PC-3 (cell line): ENCODE data around the gene VASP. TPM values are rescaled to one million over a fixed set of nuclear protein-coding genes. Genes with fewer than 3 reads are reported as not detected.
A peak's percentile ranks its signal among the peaks of the same experiment; 100 is the strongest.

Experiments
- ATAC-seq: fragments of 200-7000 bp; cut with Tn5 transposase; 2 replicates; pipeline ENCODE4 v1.9.1; 2020; ENCODE audit warnings: mild to moderate bottlenecking, moderate library complexity
- BruUV-seq: library from RNA; stranded (reverse); fragments of 400-500 nt; replicated peaks from 2 replicates; lab custom pipeline; 2021; lab: Mats Ljungman, UMichigan
- CTCF ChIA-PET: fragments of 300-600 bp; sonication (Branson Sonifier 250); formaldehyde crosslinking; loops from one replicate; lab custom pipeline; 2022; ENCODE audit warnings: antibody characterized with exemption; lab: Charles Lee
- POLR2A ChIA-PET: fragments of 300-600 bp; sonication (Branson Sonifier 250); formaldehyde crosslinking; loops from one replicate; lab custom pipeline; 2022; ENCODE audit warnings: antibody characterized with exemption; ENCODE audit not compliant: unreplicated experiment; lab: Charles Lee
- DNase-seq: peaks from one replicate; pipeline ENCODE4 v3.0.0-alpha.2; 2015
- H2AFZ ChIP-seq: fragments of 300-600 bp; sonication (generic); 2 replicates; pipeline ENCODE4 v1.6.0; 2016; ENCODE audit warnings: antibody characterized with exemption, low read length
- H3F3A ChIP-seq: fragments of 300-600 bp; sonication (generic); one replicate; pipeline ENCODE4 v1.6.0; 2017; ENCODE audit warnings: antibody characterized with exemption, low read length, control low read depth, mild to moderate bottlenecking; ENCODE audit not compliant: unreplicated experiment
- H3K27ac ChIP-seq: fragments of 300-600 bp; sonication (generic); 2 replicates; pipeline ENCODE4 v1.5.1; 2016; ENCODE audit warnings: mild to moderate bottlenecking, low read length
- H3K27me3 ChIP-seq: fragments of 300-600 bp; sonication (generic); 2 replicates; pipeline ENCODE4 v1.6.1; 2016; ENCODE audit warnings: low read length, mixed read lengths
- H3K36me3 ChIP-seq: fragments of 300-600 bp; sonication (generic); 2 replicates; pipeline ENCODE4 v1.6.1; 2016; ENCODE audit warnings: low read depth, mixed run types, low read length, mixed read lengths
- H3K4me1 ChIP-seq: fragments of 300-600 bp; sonication (generic); 2 replicates; pipeline ENCODE4 v1.5.1; 2016; ENCODE audit warnings: low read length; ENCODE audit not compliant: insufficient read depth
- H3K4me2 ChIP-seq: fragments of 300-600 bp; sonication (generic); 2 replicates; pipeline ENCODE4 v1.6.0; 2016; ENCODE audit warnings: low read length
- H3K4me3 ChIP-seq: fragments of 300-600 bp; sonication (generic); 2 replicates; pipeline ENCODE4 v1.5.1; 2016; ENCODE audit warnings: mild to moderate bottlenecking, low read length, mixed read lengths
- H3K79me2 ChIP-seq: fragments of 300-600 bp; sonication (generic); 2 replicates; pipeline ENCODE4 v1.6.1; 2017; ENCODE audit warnings: low read length, mixed read lengths
- H3K9ac ChIP-seq: fragments of 300-600 bp; sonication (generic); 2 replicates; pipeline ENCODE4 v1.6.0; 2016; ENCODE audit warnings: mild to moderate bottlenecking, low read length
- H3K9me2 ChIP-seq: fragments of 300-600 bp; sonication (generic); replicated peaks from 2 replicates; pipeline ENCODE4 v1.6.1; 2016; ENCODE audit warnings: mixed run types, low read length, mixed read lengths
- H3K9me3 ChIP-seq: fragments of 300-600 bp; sonication (generic); 2 replicates; pipeline ENCODE4 v1.6.1; 2016; ENCODE audit warnings: low read length, mixed read lengths
- H4K20me1 ChIP-seq: fragments of 300-600 bp; sonication (generic); 2 replicates; pipeline ENCODE4 v1.6.1; 2016; ENCODE audit warnings: low read length, mixed read lengths
- EZH2 ChIP-seq: fragments of 300-600 bp; sonication (generic); IDR thresholded peaks from one replicate; pipeline ENCODE4 v1.6.1; 2017; ENCODE audit warnings: antibody characterized with exemption, mild to moderate bottlenecking, low read length; ENCODE audit not compliant: unreplicated experiment
- EZH2phosphoT487 ChIP-seq: fragments of 300-600 bp; sonication (generic); IDR thresholded peaks from 2 replicates; pipeline ENCODE4 v1.6.1; 2018; ENCODE audit warnings: mild to moderate bottlenecking, antibody characterized with exemption, low read length, borderline replicate concordance
- intact Hi-C: fragments of 100-400 bp; cut with micrococcal nuclease; formaldehyde crosslinking; loops from 2 replicates; pipeline ENCODE4 v1.9.0; 2023
- total RNA-seq: library from RNA; depleted of rRNA; stranded (reverse); fragments of >200 nt; gene quantifications from 2 replicates; pipeline ENCODE4 v1.2.3, GENCODE V29; 2014
- TF ChIP-seq, protein P1 (sequence below): fragments of 300-600 bp; sonication (generic); conservative IDR thresholded peaks from 2 replicates; pipeline ENCODE4 v1.5.1; 2017; ENCODE audit warnings: antibody characterized with exemption, low read depth, mild to moderate bottlenecking, low read length

Gene VASP
- total RNA-seq, 1 experiment from 2014 or later, result 120 TPM

DNA sequence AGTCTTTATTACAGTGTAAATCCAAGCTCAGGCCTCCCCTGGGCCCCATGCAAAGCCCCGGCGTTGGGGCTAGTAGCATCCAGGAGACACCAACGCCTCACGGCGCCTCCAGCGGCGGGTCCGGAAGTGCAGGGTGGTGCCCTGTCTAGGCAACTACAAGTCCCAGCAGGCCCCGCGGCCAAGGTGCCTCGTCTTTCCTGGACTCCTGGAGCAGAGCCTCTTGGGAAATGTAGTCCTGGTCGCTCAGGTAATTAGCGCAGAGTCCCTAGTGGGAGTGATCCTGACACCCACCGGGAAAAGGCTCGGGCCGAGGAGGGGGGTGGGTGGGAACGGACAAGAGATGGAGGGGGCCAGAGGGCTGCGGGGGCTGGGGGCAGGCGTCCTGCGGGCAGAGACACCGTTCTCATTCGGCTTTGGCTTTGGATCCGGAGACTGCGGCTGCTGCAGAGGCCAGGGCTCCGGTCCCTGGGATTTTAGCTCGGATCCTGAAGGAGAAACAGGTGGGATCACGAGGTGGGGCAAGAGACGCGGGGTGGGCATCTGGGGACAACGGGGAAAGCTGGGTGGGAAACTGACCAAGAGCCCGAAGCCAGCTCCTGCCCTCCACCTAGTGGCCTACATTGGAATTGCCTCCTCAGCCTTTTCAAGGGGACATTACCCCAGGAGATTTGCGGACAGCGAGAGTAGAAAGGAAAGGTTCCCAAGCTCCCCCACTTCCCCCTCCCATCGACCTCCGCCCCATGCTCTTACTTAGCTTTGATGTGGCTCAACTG is 21.8 kb upstream of the VASP start:
- ChIA-PET POLR2A (interaction anchor here (0.5 kb wide), 1 partner anchor 115 kb away, joined by 5 read pairs; no protein-coding TSS in a partner anchor), CTCF (interaction anchor here (0.6 to 1.7 kb wide), 5 partner anchors 44 to 158 kb away, joined by 3 to 13 read pairs (median 3); no protein-coding TSS in a partner anchor)
- Histone ChIP-seq H3K79me2 (no peaks in the 10 kb centered on the region), H3K36me3 (no peaks in the 10 kb centered on the region), H3K4me2 (peak overlapping the region; percentile 83), H3K9me3 (no peaks in the 10 kb centered on the region), H2AFZ (peak overlapping the region; percentile 84), H3K27me3 (no peaks in the 10 kb centered on the region), H3K4me1 (peaks cover 4% of the 10 kb centered on the region; the same call in 1 of the 2 replicates), H4K20me1 (no peaks in the 10 kb centered on the region), H3K27ac (no peak overlapping the region), H3F3A (no peaks in the 10 kb centered on the region), H3K9ac (peak overlapping the region; percentile 51; the same call in 1 of the 2 replicates), H3K4me3 (peak overlapping the region; percentile 73), H3K9me2 (no peaks in the 10 kb centered on the region)
- intact Hi-C loops, result no loop called here
- ATAC-seq (peak; percentile 98), DNase-seq (peak; percentile 93)
- TF ChIP-seq EZH2, result no peak
- TF ChIP-seq, protein P1, sequence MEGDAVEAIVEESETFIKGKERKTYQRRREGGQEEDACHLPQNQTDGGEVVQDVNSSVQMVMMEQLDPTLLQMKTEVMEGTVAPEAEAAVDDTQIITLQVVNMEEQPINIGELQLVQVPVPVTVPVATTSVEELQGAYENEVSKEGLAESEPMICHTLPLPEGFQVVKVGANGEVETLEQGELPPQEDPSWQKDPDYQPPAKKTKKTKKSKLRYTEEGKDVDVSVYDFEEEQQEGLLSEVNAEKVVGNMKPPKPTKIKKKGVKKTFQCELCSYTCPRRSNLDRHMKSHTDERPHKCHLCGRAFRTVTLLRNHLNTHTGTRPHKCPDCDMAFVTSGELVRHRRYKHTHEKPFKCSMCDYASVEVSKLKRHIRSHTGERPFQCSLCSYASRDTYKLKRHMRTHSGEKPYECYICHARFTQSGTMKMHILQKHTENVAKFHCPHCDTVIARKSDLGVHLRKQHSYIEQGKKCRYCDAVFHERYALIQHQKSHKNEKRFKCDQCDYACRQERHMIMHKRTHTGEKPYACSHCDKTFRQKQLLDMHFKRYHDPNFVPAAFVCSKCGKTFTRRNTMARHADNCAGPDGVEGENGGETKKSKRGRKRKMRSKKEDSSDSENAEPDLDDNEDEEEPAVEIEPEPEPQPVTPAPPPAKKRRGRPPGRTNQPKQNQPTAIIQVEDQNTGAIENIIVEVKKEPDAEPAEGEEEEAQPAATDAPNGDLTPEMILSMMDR, result peak; percentile 52
- no TSS peak for BruUV-seq

DNA sequence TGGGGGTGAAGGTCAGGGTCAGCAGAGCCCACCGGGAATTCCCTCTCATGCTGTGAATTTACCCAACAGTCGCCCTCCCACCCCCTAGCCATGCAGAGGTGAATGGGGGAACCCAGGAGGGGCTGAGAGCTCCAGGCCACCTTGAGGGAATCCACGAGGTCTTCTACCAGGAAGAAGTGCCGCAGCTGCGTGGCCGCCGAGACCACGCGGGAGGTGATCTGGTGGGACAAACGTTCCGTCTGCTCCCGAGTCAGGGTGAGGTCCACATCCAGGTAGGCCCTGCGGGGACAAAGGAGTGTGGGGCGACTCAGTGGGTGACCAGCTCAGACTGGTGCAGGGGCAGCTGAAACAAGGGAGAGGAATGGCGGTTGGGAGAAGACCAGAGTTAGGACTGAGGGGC is 18.6 kb upstream of the VASP start:
- TF ChIP-seq EZH2phosphoT487 (no peak), EZH2 (no peak)
- TF ChIP-seq, protein P1, result no peak
- Histone ChIP-seq H3K9me2 (no peaks in the 10 kb centered on the region), H4K20me1 (no peaks in the 10 kb centered on the region), H3K4me2 (no peak overlapping the region), H3K4me3 (no peak overlapping the region), H3K4me1 (peaks cover 4% of the 10 kb centered on the region; the same call in 1 of the 2 replicates), H3K9me3 (no peaks in the 10 kb centered on the region), H3K27ac (no peak overlapping the region), H3K9ac (no peak overlapping the region), H3K27me3 (no peaks in the 10 kb centered on the region), H2AFZ (no peak overlapping the region), H3K36me3 (no peaks in the 10 kb centered on the region), H3F3A (no peaks in the 10 kb centered on the region), H3K79me2 (no peaks in the 10 kb centered on the region)
- no peak for DNase-seq
- no TSS peak for BruUV-seq
- no peak for ATAC-seq
- intact Hi-C loops, result no loop called here
- CTCF ChIA-PET, result no interaction called here
- POLR2A ChIA-PET, result no interaction called here
